A549 (cell line): Measurements from ENCODE around the gene CTU2. TPM values are rescaled to one million over a fixed set of nuclear protein-coding genes. Genes with fewer than 3 reads are reported as not detected.

Experiments
- ATAC-seq, 2 experiments: fragments of 200-7000 bp in 1 of 2; fragments of >200 bp in 1 of 2; cut with Nextera tagmentation in 1 of 2; cut with Tn5 transposase in 1 of 2; 3 replicates each; pipeline versions ENCODE4 v1.8.0 to v1.9.1; 2018 to 2020; ENCODE audit warnings: mild to moderate bottlenecking in 1 of 2, moderate library complexity in 1 of 2
- CTCF ChIA-PET: fragments of 300-600 bp; sonication (Branson Sonifier 250); formaldehyde crosslinking; extraction: SDS; loops from one replicate; lab custom pipeline; 2021; ENCODE audit warnings: antibody characterized with exemption, inconsistent platforms; lab: Yijun Ruan, JAX
- POLR2A ChIA-PET: fragments of 350-600 bp; formaldehyde crosslinking; extraction: SDS; loops from one replicate; lab custom pipeline; 2021; ENCODE audit warnings: antibody characterized with exemption, inconsistent platforms; lab: Yijun Ruan, JAX
- DNase-seq, 2 experiments: peaks; one replicate each; pipeline versions ENCODE4 v3.0.0 to v3.0.0-alpha.2; 2011 to 2016; ENCODE audit warnings: low read depth in 1 of 2, low spot score in 1 of 2
- FAIRE-seq: peaks from 2 replicates; lab custom pipeline; 2011; peaks lifted over from hg19 to GRCh38; lab: Jason Lieb, UNC
- H3K27ac ChIP-seq, 2 experiments: fragments of >200 bp; sonication (Bioruptor Twin); formaldehyde crosslinking; 3 replicates each; pipeline ENCODE4 v1.5.1; 2016 to 2017
- H3K4me1 ChIP-seq: fragments of >200 bp; sonication (Bioruptor Twin); formaldehyde crosslinking; 3 replicates; pipeline ENCODE4 v1.6.1; 2016
- H3K4me2 ChIP-seq: fragments of >200 bp; sonication (Bioruptor Twin); formaldehyde crosslinking; 3 replicates; pipeline ENCODE4 v1.6.1; 2016
- H3K4me3 ChIP-seq: fragments of >200 bp; sonication (Bioruptor Twin); formaldehyde crosslinking; 3 replicates; pipeline ENCODE4 v1.5.1; 2016
- H3K9me3 ChIP-seq: fragments of >200 bp; sonication (Bioruptor Twin); formaldehyde crosslinking; 3 replicates; pipeline ENCODE4 v1.6.1; 2016
- BHLHE40 ChIP-seq: IDR thresholded peaks from 2 replicates; pipeline ENCODE4 v1.6.1; 2012; ENCODE audit warnings: low read depth, low read length, inconsistent platforms
- CBX8 ChIP-seq: fragments of 200-600 bp; sonication (generic); IDR thresholded peaks from 2 replicates; pipeline ENCODE4 v1.6.1; 2016
- CEBPB ChIP-seq, 2 experiments: fragments of >200 bp in 1 of 2; sonication (Bioruptor Twin) in 1 of 2; formaldehyde crosslinking in 1 of 2; IDR thresholded peaks; 2 replicates each; pipeline ENCODE4 v1.6.1; 2012 to 2016
- GATA3 ChIP-seq: IDR thresholded peaks from 2 replicates; pipeline ENCODE4 v1.6.1; 2012; ENCODE audit warnings: borderline replicate concordance
- HMGXB4 ChIP-seq: fragments of 250-450 bp; sonication (Bioruptor Pico); IDR thresholded peaks from 2 replicates; pipeline ENCODE4 v1.5.0; 2021; ENCODE audit warnings: mild to moderate bottlenecking, moderate library complexity, borderline replicate concordance
- JUNB ChIP-seq: fragments of >200 bp; sonication (Bioruptor Twin); formaldehyde crosslinking; IDR thresholded peaks from 2 replicates; pipeline ENCODE4 v1.6.1; 2016
- KDM5A ChIP-seq: fragments of 200-600 bp; sonication (generic); IDR thresholded peaks from 2 replicates; pipeline ENCODE4 v1.6.1; 2016; ENCODE audit warnings: antibody characterized with exemption, mild to moderate bottlenecking
- MAX ChIP-seq: IDR thresholded peaks from 2 replicates; pipeline ENCODE4 v1.6.1; 2012
- MYC ChIP-seq: IDR thresholded peaks from 2 replicates; pipeline ENCODE4 v1.6.1; 2012; ENCODE audit warnings: mild to moderate bottlenecking, inconsistent platforms, low read length, improper control_type of control experiment, borderline replicate concordance
- NFE2L2 ChIP-seq: fragments of 150-350 bp; conservative IDR thresholded peaks from 2 replicates; pipeline ENCODE4 v1.6.1; 2014; ENCODE audit warnings: low read length
- NR3C1 ChIP-seq: fragments of >200 bp; sonication (Bioruptor Twin); formaldehyde crosslinking; IDR thresholded peaks from 3 replicates; pipeline ENCODE4 v1.6.1; 2017
- PHF8 ChIP-seq: fragments of 200-600 bp; sonication (generic); IDR thresholded peaks from 2 replicates; pipeline ENCODE4 v1.6.1; 2016; ENCODE audit warnings: low read depth, mild to moderate bottlenecking, antibody characterized with exemption, moderate library complexity, borderline replicate concordance
- RAD21 ChIP-seq, 2 experiments: fragments of >200 bp in 1 of 2; sonication (Bioruptor Twin) in 1 of 2; formaldehyde crosslinking in 1 of 2; IDR thresholded peaks in 1 of 2; conservative IDR thresholded peaks in 1 of 2; 2 replicates in 1 of 2; 3 replicates in 1 of 2; pipeline ENCODE4 v1.6.1; 2012 to 2018; ENCODE audit warnings: inconsistent platforms in 1 of 2
- RARB ChIP-seq: fragments of 250-450 bp; sonication (Bioruptor Pico); IDR thresholded peaks from 2 replicates; pipeline ENCODE4 v1.8.0; 2021; ENCODE audit warnings: mild to moderate bottlenecking, moderate library complexity
- RFX5 ChIP-seq: fragments of 450-650 bp; IDR thresholded peaks from 2 replicates; pipeline ENCODE4 v1.7.1; 2014; ENCODE audit warnings: antibody characterized with exemption, mild to moderate bottlenecking, moderate library complexity
- RNF2 ChIP-seq: fragments of 200-600 bp; sonication (generic); IDR thresholded peaks from 2 replicates; pipeline ENCODE4 v1.6.1; 2016; ENCODE audit warnings: low read depth, mild to moderate bottlenecking, antibody characterized with exemption, moderate library complexity, borderline replicate concordance
- SMC3 ChIP-seq: fragments of >200 bp; sonication (Bioruptor Twin); formaldehyde crosslinking; IDR thresholded peaks from 3 replicates; pipeline ENCODE4 v1.6.1; 2018; ENCODE audit warnings: inconsistent platforms
- SREBF2 ChIP-seq: fragments of 450-650 bp; IDR thresholded peaks from 2 replicates; pipeline ENCODE4 v1.6.1; 2014; ENCODE audit warnings: mild to moderate bottlenecking, moderate library complexity
- USF2 ChIP-seq: fragments of 450-650 bp; IDR thresholded peaks from 2 replicates; pipeline ENCODE4 v1.6.1; 2014; ENCODE audit warnings: antibody characterized with exemption
- WGBS: methylation state at CpG from one replicate; pipeline ENCODE4 v1.1.6; 2017; ENCODE audit errors: missing lambda C conversion rate; 5-methylcytosine and 5-hydroxymethylcytosine counted together
- polyA plus RNA-seq, 4 experiments: library from polyadenylated mRNA; depleted of rRNA in 3 of 4; stranded (reverse); fragments of >200 nt; fragmentation: RNase III in 1 of 4; extraction: RNeasy Plus Mini Kit Qiagen cat#74134 plus additional on column Dnase treatment in 1 of 4; gene quantifications; 2 replicates in 3 of 4; 3 replicates in 1 of 4; pipeline ENCODE4 v1.2.3, GENCODE V29; 2011 to 2017
- TF ChIP-seq, protein P1 (sequence below): IDR thresholded peaks from 2 replicates; pipeline ENCODE4 v1.6.1; 2012
- TF ChIP-seq, protein P2 (sequence below): fragments of >200 bp; sonication (Bioruptor Twin); formaldehyde crosslinking; IDR thresholded peaks from 3 replicates; pipeline ENCODE4 v1.5.1; 2016

The CTU2 gene
- polyA plus RNA-seq, 2 of the 4 experiments (the other 2 are of a cell fraction), result 16.4 to 21.8 TPM

- no peak for TF ChIP-seq RNF2
- TF ChIP-seq GATA3, result no peak
- TF ChIP-seq KDM5A, result no peak
- TF ChIP-seq RARB (CRISPR knock-in tag), result no peak
- TF ChIP-seq SREBF2, result no peak
Measured at GRCh38 chr16:88659160-88659559, 47.1 kb upstream of the CTU2 start (continued).

DNA sequence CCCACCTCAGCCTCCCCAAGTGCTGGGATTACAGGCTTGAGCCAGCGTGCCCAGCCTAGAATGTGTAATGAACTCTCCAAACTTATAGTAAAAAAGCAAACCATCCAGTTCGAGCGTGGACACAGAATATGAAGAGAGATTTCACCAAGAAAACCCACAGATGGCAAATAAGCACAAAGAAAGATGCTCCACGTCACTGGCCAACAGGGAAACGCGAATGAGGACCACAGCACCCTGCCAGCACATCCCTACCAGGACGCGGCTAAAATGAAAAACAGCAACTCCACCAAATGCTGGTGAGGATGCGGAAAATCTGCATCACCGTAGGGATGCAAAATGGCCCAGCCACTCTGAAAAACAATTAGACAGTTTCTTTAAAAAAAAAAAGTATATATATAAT lies 44.8 kb upstream of the CTU2 start:
- ChIA-PET CTCF (interaction anchor here (1.3 kb wide), 1 partner anchor 24 kb away, joined by 3 read pairs; no protein-coding TSS in a partner anchor), POLR2A (no interaction called here)
- H3K9me3 ChIP-seq, result no peaks in the 10 kb centered on the region
- H3K4me3 ChIP-seq, result no peak overlapping the region
- ATAC-seq, result no peak
- TF ChIP-seq RAD21 (conservative IDR thresholded peaks at IDR 0.05 in 1 of 2, IDR thresholded peaks at IDR 0.05 in 1 of 2), result no peak
- no peak for TF ChIP-seq JUNB
- no peak for TF ChIP-seq PHF8
- TF ChIP-seq, protein P1, sequence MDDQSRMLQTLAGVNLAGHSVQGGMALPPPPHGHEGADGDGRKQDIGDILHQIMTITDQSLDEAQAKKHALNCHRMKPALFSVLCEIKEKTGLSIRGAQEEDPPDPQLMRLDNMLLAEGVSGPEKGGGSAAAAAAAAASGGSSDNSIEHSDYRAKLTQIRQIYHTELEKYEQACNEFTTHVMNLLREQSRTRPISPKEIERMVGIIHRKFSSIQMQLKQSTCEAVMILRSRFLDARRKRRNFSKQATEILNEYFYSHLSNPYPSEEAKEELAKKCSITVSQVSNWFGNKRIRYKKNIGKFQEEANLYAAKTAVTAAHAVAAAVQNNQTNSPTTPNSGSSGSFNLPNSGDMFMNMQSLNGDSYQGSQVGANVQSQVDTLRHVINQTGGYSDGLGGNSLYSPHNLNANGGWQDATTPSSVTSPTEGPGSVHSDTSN, result no peak
- TF ChIP-seq MYC, result no peak
- no peak for TF ChIP-seq RARB (CRISPR knock-in tag)
- no peak for TF ChIP-seq RFX5
- TF ChIP-seq USF2, result no peak
- TF ChIP-seq MAX, result no peak
- TF ChIP-seq CEBPB (IDR thresholded peaks at IDR 0.05), result no peak
- no peak for TF ChIP-seq BHLHE40
- TF ChIP-seq NR3C1, result no peak
- TF ChIP-seq RNF2, result no peak
- TF ChIP-seq HMGXB4 (CRISPR knock-in tag), result no peak
- TF ChIP-seq, protein P2, sequence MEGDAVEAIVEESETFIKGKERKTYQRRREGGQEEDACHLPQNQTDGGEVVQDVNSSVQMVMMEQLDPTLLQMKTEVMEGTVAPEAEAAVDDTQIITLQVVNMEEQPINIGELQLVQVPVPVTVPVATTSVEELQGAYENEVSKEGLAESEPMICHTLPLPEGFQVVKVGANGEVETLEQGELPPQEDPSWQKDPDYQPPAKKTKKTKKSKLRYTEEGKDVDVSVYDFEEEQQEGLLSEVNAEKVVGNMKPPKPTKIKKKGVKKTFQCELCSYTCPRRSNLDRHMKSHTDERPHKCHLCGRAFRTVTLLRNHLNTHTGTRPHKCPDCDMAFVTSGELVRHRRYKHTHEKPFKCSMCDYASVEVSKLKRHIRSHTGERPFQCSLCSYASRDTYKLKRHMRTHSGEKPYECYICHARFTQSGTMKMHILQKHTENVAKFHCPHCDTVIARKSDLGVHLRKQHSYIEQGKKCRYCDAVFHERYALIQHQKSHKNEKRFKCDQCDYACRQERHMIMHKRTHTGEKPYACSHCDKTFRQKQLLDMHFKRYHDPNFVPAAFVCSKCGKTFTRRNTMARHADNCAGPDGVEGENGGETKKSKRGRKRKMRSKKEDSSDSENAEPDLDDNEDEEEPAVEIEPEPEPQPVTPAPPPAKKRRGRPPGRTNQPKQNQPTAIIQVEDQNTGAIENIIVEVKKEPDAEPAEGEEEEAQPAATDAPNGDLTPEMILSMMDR, result no peak
- TF ChIP-seq NFE2L2, result no peak
- TF ChIP-seq CBX8, result no peak
- no peak for TF ChIP-seq SMC3
- no peak for FAIRE-seq
- WGBS, result 91% methylated on average over 10 of the region's 10 CpGs
- H3K27ac ChIP-seq, result no peak overlapping the region
- H3K4me2 ChIP-seq, result peak overlapping the region; percentile 92; the same call in 2 of the 3 replicates
- H3K4me1 ChIP-seq, result peaks cover 9% of the 10 kb centered on the region; the same call in 1 of the 3 replicates
- DNase-seq, result no peak
